GM06990 (cell line): ENCODE measurements around the gene FCGR1A.
A peak's percentile ranks its signal among the peaks of the same experiment; 100 is the strongest.
"Not testable (repeated sequence)": the region's sequence is repeated elsewhere in the genome, so short reads cannot be mapped to it uniquely, and the experiment has no call there.

Experiments
- DNase-seq: peaks from one replicate; pipeline ENCODE4 v3.0.0-alpha.2; 2011; ENCODE audit not compliant: insufficient read length; ENCODE audit errors: extremely low read depth
- H3K27me3 ChIP-seq: replicated peaks from 2 replicates; pipeline ENCODE4 v1.6.0; 2011; ENCODE audit warnings: low read length; ENCODE audit not compliant: control insufficient read depth, insufficient read depth
- H3K36me3 ChIP-seq: 2 replicates; pipeline ENCODE4 v1.5.1; 2011; ENCODE audit warnings: low read length; ENCODE audit not compliant: control insufficient read depth, insufficient read depth
- H3K4me3 ChIP-seq: replicated peaks from 2 replicates; pipeline ENCODE4 v1.5.1; 2011; ENCODE audit warnings: low read depth, mild to moderate bottlenecking, control low read depth, low read length

Gene FCGR1A

DNA sequence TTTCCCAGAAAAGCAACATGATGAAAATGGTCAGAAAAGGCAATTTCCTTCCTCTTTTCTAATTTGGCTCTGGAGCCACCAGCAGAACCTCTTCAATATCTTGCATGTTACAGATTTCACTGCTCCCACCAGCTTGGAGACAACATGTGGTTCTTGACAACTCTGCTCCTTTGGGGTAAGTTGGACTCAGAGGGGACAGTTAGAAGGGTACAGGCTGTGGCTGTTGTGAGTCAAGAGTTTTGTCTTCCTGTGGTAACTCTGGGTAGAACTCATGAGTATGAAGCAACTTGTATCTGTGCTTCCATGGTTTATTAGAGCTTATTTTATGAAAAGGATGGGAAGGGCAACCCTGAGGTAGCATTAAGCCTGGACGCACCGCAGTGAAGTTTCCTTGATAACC is at the start of gene FCGR1A:
TSS of gene FCGR1A (plus strand) at position 95 of the 400 bp plus-strand sequence. CDS start at position 145, 50 bp downstream.
- not testable (repeated sequence) for DNase-seq, H3K27me3 ChIP-seq, H3K4me3 ChIP-seq, H3K36me3 ChIP-seq

DNA sequence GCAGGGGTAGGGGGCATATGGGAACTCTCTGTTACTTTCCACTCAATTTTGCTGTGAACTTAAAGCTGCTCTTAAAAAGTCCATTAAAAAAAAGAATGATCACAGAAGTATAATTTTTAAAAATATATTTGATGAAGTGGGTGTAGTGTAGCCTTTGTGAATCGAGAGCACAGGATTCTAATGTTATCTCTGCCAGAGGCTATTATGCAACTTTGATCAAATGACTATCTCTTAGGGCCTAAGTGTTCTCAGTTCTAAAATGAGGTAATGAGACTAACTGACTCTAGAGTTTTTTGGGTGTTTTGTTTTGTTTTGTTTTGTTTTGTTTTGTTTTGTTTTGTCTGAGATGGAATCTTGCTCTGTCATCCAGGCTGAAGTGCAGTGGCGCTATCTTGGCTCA is 49.7 kb upstream of the FCGR1A start:
- H3K27me3 ChIP-seq, H3K4me3 ChIP-seq, H3K36me3 ChIP-seq, DNase-seq: not testable (repeated sequence)

DNA sequence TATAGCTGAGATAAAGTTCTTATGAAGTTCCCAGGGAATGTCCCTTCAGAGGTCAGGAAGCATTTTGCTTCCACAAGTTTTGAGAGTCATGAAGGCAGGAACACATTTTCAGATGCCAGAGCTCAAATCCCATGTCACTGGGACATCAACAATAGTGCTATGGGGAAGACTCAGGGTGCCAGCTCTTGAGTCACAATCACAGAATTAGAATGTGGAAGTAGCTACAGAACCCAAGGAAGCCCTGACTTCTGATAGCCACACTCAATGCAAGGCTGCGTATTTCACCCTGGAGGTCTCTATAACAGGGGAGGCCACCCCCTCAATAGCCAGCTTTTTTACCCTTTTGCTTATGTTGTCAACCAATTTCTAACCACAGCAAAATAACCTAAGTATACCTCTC is 47.8 kb upstream of the FCGR1A start:
- not testable (repeated sequence) for H3K36me3 ChIP-seq, DNase-seq, H3K27me3 ChIP-seq, H3K4me3 ChIP-seq

DNA sequence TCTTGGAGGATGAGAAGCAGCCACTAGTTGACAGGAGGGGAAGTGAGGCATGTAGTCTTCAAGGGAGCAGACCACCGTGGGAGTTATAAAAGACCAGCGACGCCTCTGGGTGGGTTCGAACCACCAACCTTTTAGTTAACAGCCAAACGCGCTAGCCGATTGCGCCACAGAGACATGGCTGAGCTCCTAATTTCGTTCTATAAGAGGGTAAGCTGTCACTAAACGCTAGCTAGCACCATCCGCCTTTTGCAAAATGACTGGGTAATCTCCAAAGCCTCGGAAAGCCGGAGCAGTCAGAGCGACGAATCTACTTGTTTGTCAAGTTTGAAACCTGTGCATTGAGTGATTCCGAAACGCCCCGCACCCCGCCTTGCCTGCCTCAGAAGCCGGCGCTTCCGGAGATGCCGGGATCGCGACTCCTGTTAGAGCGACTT is 42.3 kb upstream of the FCGR1A start:
- peak; percentile 49 for DNase-seq
- H3K36me3 ChIP-seq, H3K27me3 ChIP-seq, H3K4me3 ChIP-seq: not testable (repeated sequence)

DNA sequence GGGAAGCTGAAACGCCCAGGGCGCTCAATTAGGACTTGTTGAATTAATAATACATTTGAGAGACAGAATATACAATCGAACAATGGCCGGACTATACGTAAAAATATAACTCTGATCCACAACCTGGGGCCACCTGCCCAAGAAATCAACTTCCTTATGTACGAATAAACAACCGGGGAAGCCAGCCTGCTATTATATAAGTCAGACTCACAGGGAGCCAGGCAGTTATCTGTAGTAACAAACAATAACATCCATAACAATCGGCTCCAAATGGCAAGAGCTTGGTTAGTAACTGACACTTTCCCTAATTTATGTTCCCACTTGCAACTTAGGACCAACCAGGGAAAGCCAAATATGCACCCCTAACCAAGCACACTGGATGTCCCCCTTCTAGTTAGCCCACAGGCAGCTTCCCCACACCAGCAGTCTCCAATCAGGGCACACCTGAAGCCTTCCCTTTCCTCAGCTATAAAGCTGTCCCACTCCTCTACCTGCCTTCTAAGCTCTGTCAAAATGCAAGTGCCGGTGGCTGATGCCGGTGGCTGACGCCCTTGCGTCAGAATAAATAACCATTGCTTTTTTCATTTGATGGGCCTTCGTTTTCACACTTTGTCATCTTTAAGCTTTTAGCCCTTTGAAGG is 41.8 kb upstream of the FCGR1A start:
- not testable (repeated sequence) for H3K36me3 ChIP-seq, H3K27me3 ChIP-seq, H3K4me3 ChIP-seq, DNase-seq

DNA sequence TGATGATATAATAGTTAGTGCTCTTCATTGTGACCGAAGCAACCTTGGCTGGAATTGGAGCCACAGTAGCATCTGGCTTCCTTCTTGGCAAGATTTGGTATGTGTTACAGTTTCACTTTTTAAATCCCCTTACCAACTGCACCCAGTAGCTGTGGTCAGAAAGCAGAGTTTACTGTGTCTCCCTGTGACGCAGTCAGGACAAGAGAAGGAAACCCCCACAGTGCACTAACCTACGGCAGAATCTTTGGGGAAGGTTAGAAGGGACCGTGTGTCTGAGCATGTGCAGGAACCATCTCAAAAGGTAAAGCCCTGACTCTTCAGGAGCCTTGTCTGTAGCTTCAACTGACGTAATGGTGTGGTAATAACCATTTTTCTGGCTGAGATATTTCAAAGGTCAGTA is 40.6 kb upstream of the FCGR1A start:
- H3K4me3 ChIP-seq, DNase-seq, H3K36me3 ChIP-seq, H3K27me3 ChIP-seq: not testable (repeated sequence)

DNA sequence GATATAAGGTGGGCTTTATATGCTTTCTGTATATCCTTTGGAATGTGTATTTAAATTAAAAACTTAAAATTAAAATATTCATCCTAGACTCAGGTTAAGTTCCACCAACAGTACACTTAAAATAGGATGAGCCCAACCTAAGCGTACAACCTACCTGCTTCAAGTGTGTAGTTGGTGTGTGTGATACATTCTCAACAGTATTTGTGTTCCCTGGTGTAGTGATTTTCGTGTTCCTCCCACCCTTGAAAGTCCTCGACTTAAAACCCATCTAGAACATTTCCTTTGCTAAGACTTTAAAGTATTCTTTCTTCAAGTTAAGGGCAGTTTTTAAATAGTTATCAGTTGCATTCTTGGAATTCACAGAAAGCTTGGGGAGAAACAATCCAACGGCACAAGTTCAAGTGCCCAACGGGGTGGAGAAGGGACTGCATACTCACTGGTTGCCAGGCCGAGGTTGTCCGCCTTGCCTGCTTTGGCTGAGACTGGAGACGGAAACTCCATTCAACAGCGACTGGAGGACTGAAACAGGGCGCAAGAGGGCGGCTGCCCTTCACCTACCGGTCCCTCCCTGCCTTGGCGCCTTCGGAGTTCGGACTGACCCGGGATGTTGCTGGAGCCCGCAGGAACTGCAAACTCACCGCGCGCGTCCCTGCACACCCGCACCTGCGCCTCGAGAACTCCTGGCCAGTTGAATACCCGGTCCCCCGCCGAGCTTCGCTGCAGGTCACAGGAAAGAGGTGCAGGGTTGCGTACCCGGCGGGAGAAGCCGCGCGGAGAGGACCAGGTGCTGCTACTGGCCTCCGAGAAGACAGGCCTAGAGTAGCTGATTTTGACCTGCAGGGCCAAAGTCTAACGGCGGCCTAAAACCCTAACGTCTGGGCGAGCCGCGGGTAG is 35.8 kb upstream of the FCGR1A start:
- not testable (repeated sequence) for H3K27me3 ChIP-seq, H3K36me3 ChIP-seq, H3K4me3 ChIP-seq
- DNase-seq: peak; percentile 3

DNA sequence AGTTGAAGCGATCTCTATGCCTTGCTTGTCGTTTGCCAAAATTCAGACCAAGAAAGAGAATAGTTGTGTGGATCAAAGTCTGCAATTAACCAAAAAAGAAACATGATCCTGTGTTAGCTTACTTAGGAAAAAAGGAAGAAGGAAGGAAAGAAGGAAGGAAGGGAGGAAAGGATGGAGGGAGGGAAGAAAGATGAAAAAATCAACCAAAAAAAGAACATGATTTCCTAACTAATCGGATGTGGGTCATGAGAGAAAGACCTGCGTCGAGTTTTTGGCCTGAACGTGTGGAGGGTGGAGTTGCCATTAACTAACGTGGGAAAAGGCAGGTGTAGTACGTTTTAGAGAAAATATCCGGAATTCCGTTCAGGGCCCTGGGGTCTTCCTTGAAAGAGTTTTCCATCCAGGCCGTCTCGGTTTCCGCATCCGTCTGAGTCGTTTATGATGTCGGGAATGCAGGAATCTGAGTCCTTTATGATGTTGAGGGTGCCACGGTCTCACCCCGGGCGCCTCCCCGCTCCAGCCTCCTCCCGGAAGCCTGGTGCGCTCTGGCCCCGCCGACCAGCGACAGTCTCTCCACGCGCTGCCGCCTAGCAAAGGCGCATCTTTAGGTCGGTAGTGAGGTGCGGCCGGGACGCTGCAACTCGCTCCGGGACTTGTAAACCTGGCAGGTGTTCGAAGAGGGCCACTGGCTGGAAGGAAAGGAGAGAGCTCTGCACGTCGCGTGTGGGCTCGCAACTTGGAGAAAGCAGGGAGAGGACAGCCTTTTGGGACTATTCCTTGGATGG is 34.9 kb upstream of the FCGR1A start:
- DNase-seq, H3K4me3 ChIP-seq, H3K36me3 ChIP-seq, H3K27me3 ChIP-seq: not testable (repeated sequence)

DNA sequence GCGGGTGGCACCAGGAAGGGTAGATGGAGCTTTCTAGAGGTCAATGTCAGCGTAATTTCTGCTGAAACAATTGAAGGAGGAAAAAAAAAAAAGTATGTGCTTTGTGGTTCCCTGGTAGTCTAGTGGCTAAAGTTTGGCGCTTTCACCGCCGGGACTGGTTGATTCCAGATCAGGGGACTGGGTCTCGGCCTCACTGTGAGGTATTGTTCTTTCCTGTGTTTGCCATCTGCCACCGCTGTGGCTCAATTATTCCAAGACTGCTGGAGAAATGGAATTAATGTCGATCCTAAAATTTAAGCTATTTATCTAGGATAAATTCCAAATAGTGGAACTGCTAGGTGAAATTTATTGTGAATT is 34.4 kb upstream of the FCGR1A start:
- not testable (repeated sequence) for DNase-seq, H3K27me3 ChIP-seq, H3K4me3 ChIP-seq, H3K36me3 ChIP-seq

DNA sequence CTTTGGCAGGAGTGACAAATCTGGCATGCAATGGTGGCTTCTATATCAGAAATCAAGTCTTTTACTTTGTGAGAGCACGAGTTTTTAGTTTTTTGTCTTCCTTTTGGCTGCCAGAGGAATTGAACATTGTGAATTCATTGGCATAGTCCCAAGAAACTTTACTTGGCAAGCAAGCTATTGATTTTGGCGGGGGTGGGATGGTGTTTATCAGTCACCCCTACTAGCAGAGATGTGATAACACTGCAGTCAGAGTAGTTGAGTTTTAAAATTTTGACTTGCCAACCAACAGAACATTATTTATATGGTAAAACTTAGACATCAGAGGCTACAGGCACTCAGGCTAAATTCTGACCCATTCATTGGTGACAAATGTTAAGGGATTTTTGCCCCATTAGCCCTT is 31.9 kb upstream of the FCGR1A start:
- not testable (repeated sequence) for H3K36me3 ChIP-seq, DNase-seq, H3K4me3 ChIP-seq, H3K27me3 ChIP-seq

DNA sequence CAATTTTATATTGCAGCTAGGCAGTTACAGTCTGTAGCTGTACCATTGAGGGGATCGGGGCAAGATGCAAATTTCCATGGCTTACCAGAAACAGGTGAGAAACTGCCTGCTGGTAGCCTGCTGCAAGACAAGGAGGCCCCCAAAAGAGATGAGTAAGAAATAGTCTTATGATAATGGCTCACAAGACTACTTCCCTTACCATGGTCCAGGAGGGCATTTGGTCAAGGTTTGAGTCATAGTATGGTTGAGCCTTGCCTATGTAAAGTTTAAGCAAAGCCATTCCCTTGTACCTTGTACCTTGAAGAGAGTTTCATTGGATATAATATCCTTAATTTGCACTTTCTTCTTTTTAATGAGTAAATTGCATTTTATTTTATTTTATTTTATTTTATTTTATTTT is 30.3 kb upstream of the FCGR1A start:
- not testable (repeated sequence) for H3K36me3 ChIP-seq, DNase-seq, H3K27me3 ChIP-seq, H3K4me3 ChIP-seq

DNA sequence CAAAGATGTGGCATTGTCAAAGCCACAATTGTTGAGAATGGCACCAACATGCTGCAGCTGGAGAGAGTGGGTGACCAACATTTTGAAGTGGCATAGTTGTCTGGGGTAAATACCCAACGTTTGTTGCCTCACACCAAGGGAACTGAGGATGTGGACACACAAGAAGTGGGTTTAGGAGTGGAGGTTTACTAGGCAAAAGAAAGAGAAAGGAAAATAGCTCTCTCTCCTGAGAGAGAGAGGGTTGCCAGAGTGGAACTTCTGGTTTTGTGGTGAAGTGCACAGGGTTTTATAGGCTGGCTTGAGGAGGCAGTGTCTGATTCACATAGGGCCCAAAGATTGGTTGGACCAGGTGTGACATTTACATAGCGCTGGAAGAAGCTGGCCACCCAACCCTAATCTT is 29.0 kb upstream of the FCGR1A start:
- H3K27me3 ChIP-seq, H3K4me3 ChIP-seq, DNase-seq, H3K36me3 ChIP-seq: not testable (repeated sequence)

DNA sequence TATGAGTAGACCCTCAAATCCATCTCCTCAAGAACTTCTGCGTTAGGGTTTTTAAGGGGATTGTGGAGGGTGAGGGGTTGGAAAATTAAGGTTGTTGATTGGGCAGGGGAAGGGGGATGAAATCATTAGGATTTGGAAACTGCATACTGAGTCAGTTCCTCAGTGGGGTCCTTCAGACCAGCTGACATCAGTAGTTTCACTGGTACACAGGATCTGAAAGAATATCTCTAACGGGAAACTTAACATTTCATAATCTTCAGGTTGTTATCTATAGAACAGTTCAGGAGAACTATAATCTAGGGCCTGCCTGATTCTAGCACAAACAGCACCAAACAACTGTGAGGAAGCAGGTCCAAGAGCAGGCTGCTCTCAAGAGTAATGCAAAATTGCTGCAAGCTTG is 27.2 kb upstream of the FCGR1A start:
- not testable (repeated sequence) for H3K4me3 ChIP-seq, H3K36me3 ChIP-seq, DNase-seq, H3K27me3 ChIP-seq

DNA sequence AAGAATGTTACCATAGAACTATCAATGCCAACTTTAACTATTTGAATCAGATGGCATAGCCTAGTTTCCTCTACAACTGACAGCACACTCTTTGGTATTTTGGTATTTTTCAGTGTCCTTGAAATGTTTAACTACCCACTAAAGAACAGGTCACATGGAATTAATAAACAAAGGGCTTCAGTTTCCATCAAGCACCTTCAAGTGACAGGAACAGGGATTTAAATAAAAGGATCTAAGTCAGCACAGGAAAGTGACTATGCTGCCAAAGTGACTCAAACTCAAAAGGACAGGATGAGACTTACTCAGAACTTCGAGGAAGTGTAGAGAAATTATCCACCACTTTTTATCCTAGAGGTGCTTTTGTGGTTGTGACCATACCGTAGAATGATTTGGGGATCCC is 20.2 kb upstream of the FCGR1A start:
- not testable (repeated sequence) for DNase-seq, H3K27me3 ChIP-seq, H3K36me3 ChIP-seq, H3K4me3 ChIP-seq
